Thyroid gland (tissue), 4 donors: ENCODE data around the gene ZFHX3. TPM values are rescaled to one million over a fixed set of nuclear protein-coding genes. Genes with fewer than 3 reads are reported as not detected.

Experiments used
- DNase-seq, 2 donors: peaks; one replicate each; pipeline ENCODE4 v3.0.0-alpha.2; 2019
- H3K27ac ChIP-seq, 3 donors: fragments of 200-600 bp; sonication (generic); 1 replicate in 2 of 3; 2 replicates in 1 of 3; pipeline ENCODE4 v1.5.1; 2016 to 2019; ENCODE audit warnings: mild to moderate bottlenecking in 1 of 3, moderate library complexity in 1 of 3
- H3K27me3 ChIP-seq: fragments of 200-600 bp; sonication (generic); one replicate; pipeline ENCODE4 v1.5.1; 2019
- H3K36me3 ChIP-seq, 2 donors: fragments of 200-600 bp; sonication (generic); one replicate each; pipeline ENCODE4 v1.5.1; 2016 to 2019
- H3K4me1 ChIP-seq, 2 donors: fragments of 200-600 bp; sonication (generic); one replicate each; pipeline ENCODE4 v1.5.1; 2017 to 2019
- H3K4me3 ChIP-seq, 3 donors: fragments of 200-600 bp; sonication (generic); replicated peaks in 1 of 3; 1 replicate in 2 of 3; 2 replicates in 1 of 3; pipeline ENCODE4 v1.5.1; 2016; ENCODE audit warnings: mild to moderate bottlenecking in 1 of 3
- H3K9me3 ChIP-seq: fragments of 200-600 bp; sonication (generic); one replicate; pipeline ENCODE4 v1.5.1; 2017
- CTCF ChIP-seq, 6 experiments: fragments of 200-600 bp in 3 of 6; fragments of 450-650 bp in 3 of 6; sonication (generic) in 3 of 6; IDR thresholded peaks; one replicate each; pipeline ENCODE4 v1.5.1; 2016 to 2019; ENCODE audit warnings: antibody characterized with exemption in 6 of 6, mild to moderate bottlenecking in 2 of 6, inconsistent platforms in 1 of 6, moderate library complexity in 1 of 6
- POLR2A ChIP-seq, 2 donors: fragments of 450-650 bp; IDR thresholded peaks; one replicate each; pipeline ENCODE4 v1.6.1; 2017; ENCODE audit warnings: antibody characterized with exemption in 2 of 2, mild to moderate bottlenecking in 2 of 2, moderate library complexity in 1 of 2
- WGBS, 2 donors: methylation state at CpG; one replicate each; pipeline ENCODE4 v1.1.5; 2017; 5-methylcytosine and 5-hydroxymethylcytosine counted together
- intact Hi-C: fragments of 100-400 bp; cut with DNase I; formaldehyde crosslinking; loops from one replicate; pipeline ENCODE4 v1.15.1; 2023
- total RNA-seq, 4 donors: library from RNA; depleted of rRNA; stranded (reverse); fragments of >200 nt; gene quantifications; one replicate each; pipeline ENCODE4 v1.2.3, GENCODE V29; 2016

Gene ZFHX3
- total RNA-seq, 4 donors from 2014 or later = 27.4 to 92.9 (median 45.5) TPM

GRCh38 chr16:72865835-72866234 lies 182.1 kb downstream of the ZFHX3 start:
- Histone ChIP-seq H3K4me3 (no peak overlapping the region), H3K36me3 (no peaks in the 10 kb centered on the region), H3K9me3 (no peaks in the 10 kb centered on the region), H3K4me1 (peaks cover 0 to 12% of the 10 kb centered on the region in 2 donors), H3K27ac (no peak overlapping the region), H3K27me3 (no peaks in the 10 kb centered on the region)
- intact Hi-C loops = no loop called here
- TF ChIP-seq CTCF (IDR thresholded peaks at IDR 0.05) (no peak), POLR2A (IDR thresholded peaks at IDR 0.05) (no peak)
- 87 to 89% methylated on average over 7 of the region's 7 CpGs for WGBS, 2 donors
- no peak for DNase-seq

- Histone ChIP-seq H3K27me3 (no peaks in the 10 kb centered on the region), H3K4me3 (no peak overlapping the region), H3K4me1 (peaks cover 0 to 12% of the 10 kb centered on the region in 2 donors), H3K27ac (no peak overlapping the region), H3K9me3 (no peaks in the 10 kb centered on the region), H3K36me3 (no peaks in the 10 kb centered on the region)
- TF ChIP-seq CTCF (IDR thresholded peaks at IDR 0.05) (no peak), POLR2A (IDR thresholded peaks at IDR 0.05) (no peak)
- intact Hi-C loops = no loop called here
- WGBS, 2 donors = 96 to 100% methylated on average over 5 of the region's 5 CpGs
- DNase-seq = peak in 1 of 2 donors; percentile 0
Observed at GRCh38 chr16:72865258-72865657, 182.7 kb downstream of the ZFHX3 start.

- H3K4me3 ChIP-seq = no peak overlapping the region
- no peak for TF ChIP-seq POLR2A (IDR thresholded peaks at IDR 0.05)
- TF ChIP-seq CTCF (IDR thresholded peaks at IDR 0.05) = no peak
- DNase-seq = peak in 1 of 2 donors; percentile 0
- 88 to 91% methylated on average over 6 of the region's 6 CpGs for WGBS, 2 donors
- intact Hi-C loops = no loop called here
- H3K27ac ChIP-seq = no peak overlapping the region
- no peaks in the 10 kb centered on the region for H3K36me3 ChIP-seq
- H3K9me3 ChIP-seq = no peaks in the 10 kb centered on the region
- H3K27me3 ChIP-seq = no peaks in the 10 kb centered on the region
- H3K4me1 ChIP-seq = peaks cover 2 to 8% of the 10 kb centered on the region in 2 donors
Observed at GRCh38 chr16:72864130-72864833, 183.6 kb downstream of the ZFHX3 start.

GRCh38 chr16:72862090-72862489 lies 185.8 kb downstream of the ZFHX3 start:
- H3K27me3 ChIP-seq = no peaks in the 10 kb centered on the region
- H3K4me1 ChIP-seq = peaks cover 24 to 27% of the 10 kb centered on the region in 2 donors
- TF ChIP-seq CTCF (IDR thresholded peaks at IDR 0.05) = no peak
- TF ChIP-seq POLR2A (IDR thresholded peaks at IDR 0.05) = no peak
- DNase-seq = no peak
- H3K27ac ChIP-seq = no peak overlapping the region
- intact Hi-C loops = no loop called here
- no peaks in the 10 kb centered on the region for H3K9me3 ChIP-seq
- H3K4me3 ChIP-seq = no peak overlapping the region
- no peaks in the 10 kb centered on the region for H3K36me3 ChIP-seq

GRCh38 chr16:72860726-72861562 lies 187.0 kb downstream of the ZFHX3 start:
- no peaks in the 10 kb centered on the region for H3K36me3 ChIP-seq
- no peak overlapping the region for H3K4me3 ChIP-seq
- H3K27me3 ChIP-seq = no peaks in the 10 kb centered on the region
- intact Hi-C loops = no loop called here
- 71 to 75% methylated on average over 14 of the region's 14 CpGs for WGBS, 2 donors
- DNase-seq = peak; percentile 77 to 78
- H3K27ac ChIP-seq = peak overlapping the region in 1 of 3 donors; percentile 18
- no peak for TF ChIP-seq POLR2A (IDR thresholded peaks at IDR 0.05)
- TF ChIP-seq CTCF (IDR thresholded peaks at IDR 0.05) = no peak
- H3K4me1 ChIP-seq = peaks cover 27% of the 10 kb centered on the region in 2 donors
- no peaks in the 10 kb centered on the region for H3K9me3 ChIP-seq
